ENCODE measurements around the gene C2orf49.

The C2orf49 gene

GRCh38 chr2:105362862-105363591 lies 25.7 kb downstream of the C2orf49 start:
- no peak overlapping the region for H3K27ac ChIP-seq

GRCh38 chr2:105364436-105365139 lies 27.2 kb downstream of the C2orf49 start:
- TF ChIP-seq, protein P1, sequence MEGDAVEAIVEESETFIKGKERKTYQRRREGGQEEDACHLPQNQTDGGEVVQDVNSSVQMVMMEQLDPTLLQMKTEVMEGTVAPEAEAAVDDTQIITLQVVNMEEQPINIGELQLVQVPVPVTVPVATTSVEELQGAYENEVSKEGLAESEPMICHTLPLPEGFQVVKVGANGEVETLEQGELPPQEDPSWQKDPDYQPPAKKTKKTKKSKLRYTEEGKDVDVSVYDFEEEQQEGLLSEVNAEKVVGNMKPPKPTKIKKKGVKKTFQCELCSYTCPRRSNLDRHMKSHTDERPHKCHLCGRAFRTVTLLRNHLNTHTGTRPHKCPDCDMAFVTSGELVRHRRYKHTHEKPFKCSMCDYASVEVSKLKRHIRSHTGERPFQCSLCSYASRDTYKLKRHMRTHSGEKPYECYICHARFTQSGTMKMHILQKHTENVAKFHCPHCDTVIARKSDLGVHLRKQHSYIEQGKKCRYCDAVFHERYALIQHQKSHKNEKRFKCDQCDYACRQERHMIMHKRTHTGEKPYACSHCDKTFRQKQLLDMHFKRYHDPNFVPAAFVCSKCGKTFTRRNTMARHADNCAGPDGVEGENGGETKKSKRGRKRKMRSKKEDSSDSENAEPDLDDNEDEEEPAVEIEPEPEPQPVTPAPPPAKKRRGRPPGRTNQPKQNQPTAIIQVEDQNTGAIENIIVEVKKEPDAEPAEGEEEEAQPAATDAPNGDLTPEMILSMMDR (conservative IDR thresholded peaks at IDR 0.05), result no peak
- H3K27ac ChIP-seq, result no peak overlapping the region

More at GRCh38 chr2:105362862-105363591, 25.7 kb downstream of the C2orf49 start:
- TF ChIP-seq, protein P1 (conservative IDR thresholded peaks at IDR 0.05), result no peak

- H3K27ac ChIP-seq, result no peak overlapping the region
- TF ChIP-seq, protein P1 (conservative IDR thresholded peaks at IDR 0.05), result no peak
Measured at GRCh38 chr2:105365206-105365605, 27.9 kb downstream of the C2orf49 start.

DNA sequence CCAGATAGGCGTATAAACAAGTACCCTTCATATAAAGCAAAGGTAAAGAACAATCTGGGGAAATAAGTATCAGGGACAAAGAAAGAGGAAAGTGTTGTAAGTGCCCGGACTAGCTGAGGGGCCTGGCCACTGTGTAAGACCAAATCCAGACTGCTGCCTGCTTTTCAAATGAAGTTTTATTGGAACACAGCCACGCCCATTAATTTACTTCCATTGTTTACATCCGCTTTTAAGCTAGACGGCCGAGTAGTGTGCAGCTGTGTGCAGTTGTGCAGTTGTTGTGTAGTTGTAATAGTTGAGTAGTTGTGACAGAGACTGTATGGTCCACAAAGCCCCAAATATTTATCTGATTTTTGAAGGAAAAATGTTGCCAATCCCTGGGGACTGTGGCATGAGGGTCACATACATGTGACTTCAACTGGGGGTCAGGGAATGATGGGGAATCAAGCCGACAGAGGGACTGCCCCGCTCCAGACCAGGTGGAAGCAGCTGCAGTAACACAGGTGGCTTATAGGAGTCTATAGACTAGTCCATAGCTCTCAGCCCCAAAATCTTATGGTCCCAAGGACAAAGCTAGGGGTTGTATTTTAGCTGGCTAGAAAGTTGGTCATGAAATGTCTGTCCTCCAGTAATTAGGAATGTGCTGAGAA lies 31.5 kb downstream of the C2orf49 start:
- no peak overlapping the region for H3K27ac ChIP-seq

DNA sequence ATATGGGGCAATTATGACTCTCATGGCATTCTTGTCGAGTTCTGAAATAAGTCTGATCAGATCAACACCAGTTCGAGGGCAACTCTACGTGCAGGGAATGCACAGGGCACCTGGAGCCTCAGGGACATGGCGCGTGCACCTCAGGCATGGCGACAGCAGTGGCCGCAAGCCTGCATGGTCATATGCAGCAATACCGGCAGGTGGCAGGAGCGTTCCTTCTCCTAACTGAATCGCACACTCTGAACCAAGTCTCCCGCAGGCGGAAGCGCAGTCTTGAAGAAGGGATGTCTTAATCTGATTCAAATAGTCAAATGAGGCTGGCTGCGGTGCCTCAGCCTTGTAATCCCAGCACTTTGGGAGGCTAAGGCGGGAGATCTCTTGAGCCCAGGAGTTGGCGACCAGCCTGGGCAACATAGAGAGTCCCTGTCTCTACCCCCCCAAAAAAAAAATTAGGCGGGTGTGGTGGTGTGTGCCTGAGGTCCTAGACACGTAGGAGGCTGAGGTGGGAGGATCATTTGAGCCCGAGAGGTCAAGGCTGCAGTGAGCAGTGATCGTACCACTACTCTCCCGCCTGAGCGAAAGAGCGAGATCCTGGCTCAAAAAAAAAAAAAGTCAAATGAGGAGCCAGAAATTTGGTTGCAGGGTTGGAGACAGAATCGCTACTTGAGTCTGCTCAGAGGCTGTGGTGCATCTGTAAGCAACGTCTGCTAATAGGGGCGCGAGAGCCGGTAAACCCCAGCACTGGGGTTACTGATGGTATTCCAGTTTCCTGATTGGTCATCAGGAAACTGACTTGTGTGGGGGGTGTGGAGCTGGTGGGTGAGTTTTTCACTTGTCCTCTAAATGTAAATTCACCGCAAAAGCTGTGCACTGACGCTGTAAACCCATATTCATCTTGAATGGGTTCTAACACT lies 32.7 kb downstream of the C2orf49 start:
- TF ChIP-seq, protein P1 (conservative IDR thresholded peaks at IDR 0.05), result peak; percentile 93
- H3K27ac ChIP-seq, result no peak overlapping the region; the same call in 1 of the 2 replicates

More for the DNA sequence above, 31.5 kb downstream of the C2orf49 start:
- TF ChIP-seq, protein P1 (conservative IDR thresholded peaks at IDR 0.05), result no peak

- TF ChIP-seq, protein P1 (conservative IDR thresholded peaks at IDR 0.05), result no peak
- no peak overlapping the region for H3K27ac ChIP-seq
Measured at GRCh38 chr2:105371156-105371555, 33.8 kb downstream of the C2orf49 start.

All from VCaP (cell line).